DMS53 treated with DMSO at 0.1 percent for 48 hours (cell line): ENCODE measurements around the gene ABCB6.
"Not testable (repeated sequence)": the region's sequence is repeated elsewhere in the genome, so short reads cannot be mapped to it uniquely, and the experiment has no call there.

Experiments used
- DNase-seq: peaks from one replicate; lab custom pipeline; 2025; ENCODE audit not compliant: unreplicated experiment; lab: John Stamatoyannopoulos, UW

Gene ABCB6

DNA sequence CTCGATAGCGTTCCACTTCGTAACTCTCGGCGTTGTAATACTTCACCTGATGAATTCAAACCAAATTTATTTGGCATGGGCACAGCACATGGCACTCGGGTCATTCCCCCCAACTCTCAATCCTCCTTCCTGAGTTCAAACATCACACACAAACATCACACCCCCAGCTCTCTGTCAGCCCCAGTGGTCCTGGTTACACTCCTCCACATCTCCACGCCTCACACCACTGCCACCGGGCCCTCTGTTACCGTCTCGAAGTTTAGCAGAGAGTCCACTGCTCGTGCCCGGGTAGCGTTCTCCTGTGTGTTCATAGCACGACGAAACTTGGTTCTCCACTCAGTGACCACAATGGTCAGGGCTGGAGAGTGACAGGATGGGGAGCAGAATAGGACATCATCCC lies 4.6 kb downstream of the ABCB6 start:
- no peak for DNase-seq

- no peak for DNase-seq
These were observed 5.2 kb downstream of the ABCB6 start for GRCh38 chr2:219213486-219214071.

GRCh38 chr2:219213026-219213415 lies 5.7 kb downstream of the ABCB6 start:
- DNase-seq: no peak

GRCh38 chr2:219210886-219211362 lies 7.8 kb downstream of the ABCB6 start:
- no peak for DNase-seq

DNA sequence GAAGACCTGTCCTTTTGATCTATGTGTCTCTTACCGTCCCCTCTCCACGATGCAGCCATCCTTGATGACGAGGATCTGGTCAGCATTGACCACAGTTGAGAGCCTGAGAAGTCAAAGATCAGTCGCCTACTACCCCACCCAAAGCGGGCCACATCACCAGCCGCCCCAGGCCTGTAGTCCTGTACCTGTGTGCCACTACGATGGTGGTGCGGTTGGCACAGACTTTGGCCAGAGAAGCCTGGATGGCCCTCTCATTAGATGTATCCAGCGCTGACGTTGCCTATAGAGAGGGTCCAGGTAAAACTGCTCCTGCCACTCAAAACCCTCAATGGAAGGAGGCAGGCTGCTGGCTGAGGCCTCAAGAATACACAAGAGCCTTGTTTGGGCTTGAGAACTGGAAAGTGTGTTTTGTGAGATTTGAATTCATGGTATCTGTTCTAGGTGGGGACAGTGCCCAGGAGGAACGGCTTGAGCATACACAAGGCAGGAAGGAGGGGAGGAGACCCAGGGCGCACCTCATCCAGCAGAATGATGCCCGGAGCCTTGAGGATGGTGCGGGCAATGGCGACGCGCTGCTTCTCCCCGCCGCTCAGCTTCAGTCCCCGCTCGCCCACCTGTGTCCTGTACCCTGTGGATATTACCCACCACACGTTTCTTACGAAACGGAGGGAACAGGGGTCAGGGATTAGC lies 8.4 kb downstream of the ABCB6 start:
- no peak for DNase-seq

DNA sequence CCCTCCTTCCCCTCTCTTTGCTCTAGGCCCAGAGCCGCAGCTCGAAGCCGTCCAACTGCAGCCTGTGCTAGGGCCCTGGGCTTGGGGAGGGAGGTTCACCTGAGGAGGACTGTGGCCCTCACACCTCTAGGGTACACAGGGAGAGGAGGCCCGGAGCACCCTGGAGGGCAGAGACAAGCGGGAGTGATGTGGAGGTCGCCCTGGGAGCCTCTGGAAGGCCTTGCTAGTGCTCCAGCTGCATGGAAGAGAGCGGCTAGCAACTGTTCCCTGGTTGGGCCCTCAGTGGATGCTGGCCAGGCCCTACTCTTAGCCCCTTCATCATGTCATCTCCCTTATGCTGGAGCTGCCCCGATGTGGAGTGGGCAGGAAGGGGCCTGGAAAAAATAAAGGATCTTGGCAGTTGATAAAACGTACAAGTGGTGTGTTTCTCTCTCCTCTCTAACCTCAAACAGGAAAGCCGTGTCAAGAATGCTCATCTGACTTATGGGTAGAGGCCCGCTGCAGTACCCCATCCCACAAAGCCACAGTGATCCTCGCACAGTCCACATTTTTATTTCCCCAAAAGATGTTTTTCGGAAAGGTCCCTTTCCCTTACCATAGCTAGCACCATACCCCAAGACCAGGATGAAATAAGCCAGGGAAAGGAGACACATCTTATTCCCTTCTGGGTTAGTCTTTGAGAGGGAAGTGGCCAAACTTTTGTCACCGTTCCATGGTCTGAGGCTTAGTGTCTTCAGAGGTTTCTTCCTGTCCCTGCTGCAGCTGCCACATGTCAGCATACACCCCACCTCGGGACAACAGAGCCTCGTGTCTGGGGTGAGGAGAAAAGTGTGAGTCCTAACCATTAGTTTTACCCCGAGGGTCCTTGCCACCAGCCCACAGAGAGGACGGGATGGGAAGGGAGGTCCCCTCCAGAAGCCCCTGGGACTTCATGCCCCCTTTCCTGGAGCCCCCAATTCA lies 9.2 kb downstream of the ABCB6 start:
- no peak for DNase-seq

- no peak for DNase-seq
These were observed 10.6 kb downstream of the ABCB6 start for GRCh38 chr2:219207884-219208740.

DNA sequence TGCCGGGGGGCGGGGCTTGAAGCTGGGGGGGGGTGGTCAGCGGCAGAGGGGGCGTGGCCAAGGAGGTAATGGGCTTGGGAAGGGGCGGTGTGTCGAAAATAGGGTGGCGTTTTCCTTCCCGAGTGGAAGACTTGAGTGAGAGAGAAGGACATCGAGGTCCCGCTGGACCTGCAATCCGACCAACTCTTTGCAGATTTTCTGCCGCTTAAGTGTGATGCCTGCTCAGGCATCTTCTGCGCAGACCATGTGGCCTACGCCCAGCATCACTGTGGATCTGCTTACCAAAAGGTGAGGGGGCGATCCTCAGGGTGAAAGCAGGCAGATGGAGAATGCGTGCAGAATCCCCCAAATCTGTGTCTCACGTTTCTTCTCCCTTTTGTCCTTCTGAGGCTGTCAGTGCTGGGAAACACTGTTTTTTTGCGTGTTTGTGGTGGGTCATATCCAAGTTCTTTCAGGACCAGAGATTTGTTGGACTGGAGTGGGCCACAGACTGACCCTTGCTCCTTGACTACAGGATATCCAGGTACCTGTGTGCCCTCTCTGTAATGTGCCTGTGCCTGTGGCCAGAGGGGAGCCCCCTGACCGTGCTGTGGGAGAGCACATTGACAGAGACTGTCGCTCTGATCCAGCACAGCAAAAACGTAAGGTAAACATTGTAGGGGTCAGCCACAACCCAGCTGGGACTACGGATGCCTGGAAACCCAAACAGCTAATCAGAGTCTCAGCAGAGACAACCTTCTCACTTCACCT lies 11.4 kb downstream of the ABCB6 start:
- peak; percentile 41 for DNase-seq

DNA sequence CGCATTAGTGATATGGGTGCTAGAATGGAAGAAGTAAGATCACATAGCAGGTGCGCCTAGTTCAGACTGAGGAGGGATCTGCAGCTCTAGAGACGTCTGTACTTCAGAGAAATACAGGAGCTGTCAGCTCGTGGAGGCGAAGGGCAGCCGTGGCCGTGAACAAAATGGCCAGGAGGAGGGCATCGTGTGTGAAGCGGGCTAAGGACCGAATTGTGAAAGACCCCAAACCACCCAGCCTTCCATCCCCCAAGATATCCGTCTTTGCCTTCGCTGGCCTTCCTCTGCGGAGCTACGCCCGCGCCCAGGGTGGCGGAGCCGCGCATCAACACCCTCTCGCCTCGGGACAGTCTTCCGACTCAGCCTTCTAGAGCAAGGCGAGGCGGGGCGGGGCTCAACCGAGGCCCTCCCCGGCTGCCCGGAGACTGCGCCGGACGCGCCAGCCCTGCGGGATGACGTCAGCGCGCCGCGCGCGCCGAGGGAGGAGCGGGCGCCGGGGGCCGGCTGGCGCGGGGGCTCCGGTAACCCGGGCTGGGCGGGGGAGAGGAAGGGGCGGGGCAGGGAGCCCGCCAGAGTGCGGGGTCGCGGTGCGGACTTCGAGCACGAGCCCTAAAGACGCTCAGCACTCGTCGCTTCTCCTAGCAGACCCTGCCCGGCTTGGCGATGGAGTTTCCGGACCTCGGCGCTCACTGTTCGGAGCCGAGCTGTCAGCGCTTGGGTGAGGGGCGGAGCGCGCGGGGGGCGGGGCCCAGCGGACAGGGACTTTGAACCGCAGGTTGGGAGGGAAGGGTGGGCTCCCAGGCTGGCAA lies 12.2 kb downstream of the ABCB6 start, which contains the start of gene ZFAND2B:
Gene ZFAND2B, plus strand, starts transcription at position 455 of the 806 bp plus-strand sequence. Its CDS starts 206 bp downstream, at position 661.
- DNase-seq: peak; percentile 75

DNA sequence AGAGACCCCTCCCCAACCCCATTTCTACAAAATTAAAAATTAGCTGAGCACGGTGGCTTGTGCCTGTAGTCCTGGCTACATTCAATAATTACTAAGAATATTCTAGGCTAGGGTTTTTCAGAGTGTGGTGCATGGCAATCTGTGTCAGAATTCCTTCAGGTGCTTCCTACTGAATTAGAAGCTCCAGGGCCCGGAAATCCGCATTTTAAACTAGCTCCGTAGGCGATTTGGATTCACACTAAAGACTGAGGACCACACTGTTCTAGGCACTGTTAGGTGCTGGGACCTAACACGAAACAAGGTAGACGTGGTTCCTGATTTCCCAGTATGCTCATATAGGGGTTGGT lies 12.8 kb downstream of the ABCB6 start:
- DNase-seq: no peak

DNA sequence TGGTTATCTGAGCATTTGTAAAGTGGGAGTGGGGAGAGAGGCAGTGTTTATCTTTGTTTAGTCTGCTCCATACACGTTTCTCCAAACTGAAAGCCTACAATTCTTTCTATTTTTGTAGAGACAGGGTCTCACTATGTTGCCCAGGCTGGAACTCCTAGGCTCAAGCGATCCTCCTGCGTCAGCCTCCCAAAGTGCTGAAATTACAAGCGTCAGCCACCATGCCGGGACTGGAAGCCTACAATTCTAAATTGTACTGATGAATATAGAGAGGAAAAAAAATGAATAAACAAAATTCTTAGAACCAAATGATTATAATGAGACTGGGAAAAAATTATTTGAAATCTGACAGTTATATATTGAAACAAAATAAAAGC lies 13.6 kb downstream of the ABCB6 start:
- DNase-seq: no peak

GRCh38 chr2:219204425-219205164 lies 14.2 kb downstream of the ABCB6 start:
- DNase-seq: no peak

DNA sequence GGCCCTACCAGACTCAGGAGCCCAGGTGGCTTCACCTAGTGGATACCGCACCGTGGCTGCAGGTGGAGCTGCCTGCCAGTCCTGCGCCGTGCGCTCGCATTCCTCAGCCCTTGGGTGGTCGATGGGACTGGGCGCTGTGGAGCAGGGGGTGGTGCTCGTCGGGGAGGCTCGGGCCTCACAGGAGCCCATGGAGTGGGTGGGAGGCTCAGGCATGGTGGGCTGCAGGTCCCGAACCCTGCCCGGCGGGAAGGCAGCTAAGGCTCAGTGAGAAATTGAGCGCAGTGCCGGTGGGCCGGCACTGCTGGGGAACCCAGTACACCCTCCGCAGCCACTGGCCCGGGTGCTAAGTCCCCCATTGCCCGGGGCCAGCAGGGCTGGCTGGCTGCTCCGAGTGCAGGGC lies 17.4 kb downstream of the ABCB6 start:
- DNase-seq: not testable (repeated sequence)

GRCh38 chr2:219200502-219201326 lies 18.0 kb downstream of the ABCB6 start:
- not testable (repeated sequence) for DNase-seq

DNA sequence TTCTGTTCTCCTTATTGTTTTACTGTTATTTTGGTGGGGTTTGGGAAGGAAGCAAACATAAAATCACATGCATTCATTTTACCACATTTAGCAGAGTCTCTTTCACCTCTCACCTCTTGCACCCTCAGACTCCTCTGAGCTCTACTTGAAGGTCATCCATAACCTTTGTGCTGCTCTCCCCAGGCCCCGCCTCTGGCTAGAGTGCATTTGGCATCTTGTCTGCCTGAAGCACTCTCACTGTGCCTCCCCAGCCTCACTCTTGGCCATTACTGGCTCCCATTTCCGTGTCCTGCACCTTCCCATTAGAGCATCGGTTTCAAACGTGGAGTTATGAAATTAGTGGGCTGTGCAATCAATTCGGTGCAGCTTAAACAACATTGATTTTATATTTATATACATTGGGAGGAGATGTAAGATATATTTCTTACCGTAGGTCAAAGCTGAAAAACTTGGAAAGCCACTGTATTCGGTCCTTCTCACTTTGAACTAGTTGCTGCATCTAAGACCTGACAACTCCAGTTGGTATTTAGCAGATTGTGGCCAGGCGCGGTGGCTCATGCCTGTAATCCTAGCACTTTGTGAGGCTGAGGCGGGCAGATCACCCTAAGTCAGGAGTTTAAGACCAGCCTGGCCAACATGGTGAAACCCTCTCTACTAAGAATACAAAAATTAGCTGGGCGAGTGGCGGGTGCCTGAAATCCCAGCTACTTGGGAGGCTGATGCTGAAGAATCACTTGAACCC lies 19.1 kb downstream of the ABCB6 start:
- DNase-seq: no peak

- no peak for DNase-seq
These were observed 19.8 kb downstream of the ABCB6 start for GRCh38 chr2:219198974-219199373.

- no peak for DNase-seq
These were observed 21.4 kb downstream of the ABCB6 start for GRCh38 chr2:219197388-219197787.
